ENCODE measurements around the gene PSME2. TPM values are rescaled to one million over a fixed set of nuclear protein-coding genes. Genes with fewer than 3 reads are reported as not detected.

Gene PSME2
- total RNA-seq, 1 donor from 2014 or later: 58.5 TPM

DNA sequence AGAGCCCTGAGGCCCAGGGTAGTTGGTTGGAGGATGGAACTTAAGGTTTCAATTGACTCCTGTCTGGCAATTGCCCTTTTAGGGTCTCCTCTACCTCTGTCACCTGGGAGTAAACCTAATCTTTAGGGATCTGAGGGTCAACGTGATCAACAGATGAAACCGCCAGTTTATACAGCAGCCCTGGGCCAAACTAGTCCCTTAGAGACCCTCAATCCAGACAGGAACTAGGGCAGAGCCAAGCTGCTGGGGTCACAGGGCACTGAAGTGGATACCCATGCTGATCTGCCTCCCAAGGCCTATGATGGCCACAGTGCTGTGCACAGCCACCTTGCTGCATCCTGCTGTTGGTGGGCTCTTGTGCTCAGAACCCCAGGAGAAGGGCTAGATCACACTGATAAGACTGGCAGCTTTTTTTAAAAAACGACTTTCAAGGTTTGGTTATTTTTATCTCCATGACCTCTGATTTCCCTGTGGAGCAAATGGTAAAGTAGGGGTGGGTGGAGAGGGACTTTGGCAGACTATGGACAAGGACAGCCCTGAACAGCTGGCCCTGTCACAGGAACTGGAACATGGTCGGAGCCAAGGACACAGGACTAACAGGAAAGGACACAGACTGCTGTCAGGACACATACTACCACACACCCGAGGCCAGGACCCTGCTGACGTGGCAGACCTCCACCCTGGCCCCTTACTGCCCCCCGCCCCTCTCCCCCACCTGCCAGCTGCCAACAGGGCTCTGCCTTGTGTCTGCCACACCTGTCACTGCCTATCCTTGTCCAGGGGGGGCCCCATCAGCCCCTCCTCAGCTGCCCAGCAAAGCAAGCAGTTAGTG lies 15.5 kb downstream of the PSME2 start:
- H3K27me3 ChIP-seq (ENCODE audit: control insufficient read depth in 3 of 3, insufficient read depth in 3 of 3, low read length in 3 of 3): no peaks in the 10 kb centered on the region
- H3K27ac ChIP-seq (ENCODE audit: low read depth, low read length): peak overlapping the region; percentile 96
- H3K4me3 ChIP-seq (ENCODE audit: low read length in 3 of 3): peak overlapping the region; percentile 69 to 87 (median 78)
- H3K4me1 ChIP-seq (ENCODE audit: control insufficient read depth in 3 of 3, insufficient read depth in 3 of 3, low read length in 3 of 3): peaks cover 31 to 41% (median 34%) of the 10 kb centered on the region in 3 donors
- peaks cover 0 to 9% (median 0%) of the 10 kb centered on the region in 3 donors for H3K36me3 ChIP-seq (ENCODE audit: control insufficient read depth in 3 of 3, insufficient read depth in 3 of 3, low read length in 3 of 3)
- H3K9ac ChIP-seq (ENCODE audit: low read depth in 1 of 3, low read length in 3 of 3): peak overlapping the region; percentile 82 to 96 (median 82)
- no peaks in the 10 kb centered on the region for H3K9me3 ChIP-seq (ENCODE audit: control insufficient read depth in 3 of 3, low read length in 3 of 3)

DNA sequence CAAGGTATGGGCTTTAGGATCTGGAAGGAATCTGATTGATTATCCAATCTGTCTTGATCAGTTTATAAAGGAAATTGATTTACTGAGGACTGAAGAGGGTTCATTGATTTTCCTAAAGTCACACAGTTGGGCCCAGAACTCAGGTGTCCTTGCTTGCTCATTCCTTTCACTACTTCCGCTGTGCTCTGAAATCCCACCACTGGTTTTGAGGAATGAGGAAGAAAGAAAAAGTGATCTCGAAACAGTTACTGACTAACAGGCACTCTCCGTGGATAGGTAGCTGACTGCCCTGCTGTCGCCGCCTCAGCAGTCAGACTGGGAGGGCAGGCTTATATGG lies 16.1 kb downstream of the PSME2 start, which contains the start of gene FITM1:
FITM1 (plus strand) TSS at position 280 of the 337 bp plus-strand sequence. CDS start 905 bp downstream, outside the sequence.
- Histone ChIP-seq H3K36me3 (ENCODE audit: control insufficient read depth in 3 of 3, insufficient read depth in 3 of 3, low read length in 3 of 3) (peaks cover 0 to 9% (median 0%) of the 10 kb centered on the region in 3 donors), H3K27ac (ENCODE audit: low read depth, low read length) (peak within 1 kb of the TSS; percentile 96), H3K4me3 (ENCODE audit: low read length in 3 of 3) (peak within 1 kb of the TSS; percentile 70 to 88 (median 87)), H3K9ac (ENCODE audit: low read depth in 1 of 3, low read length in 3 of 3) (peak within 1 kb of the TSS; percentile 82 to 96 (median 82)), H3K4me1 (ENCODE audit: control insufficient read depth in 3 of 3, insufficient read depth in 3 of 3, low read length in 3 of 3) (peaks cover 27 to 37% (median 30%) of the 10 kb centered on the region in 3 donors), H3K9me3 (ENCODE audit: control insufficient read depth in 3 of 3, low read length in 3 of 3) (no peaks in the 10 kb centered on the region), H3K27me3 (ENCODE audit: control insufficient read depth in 3 of 3, insufficient read depth in 3 of 3, low read length in 3 of 3) (no peaks in the 10 kb centered on the region)

DNA sequence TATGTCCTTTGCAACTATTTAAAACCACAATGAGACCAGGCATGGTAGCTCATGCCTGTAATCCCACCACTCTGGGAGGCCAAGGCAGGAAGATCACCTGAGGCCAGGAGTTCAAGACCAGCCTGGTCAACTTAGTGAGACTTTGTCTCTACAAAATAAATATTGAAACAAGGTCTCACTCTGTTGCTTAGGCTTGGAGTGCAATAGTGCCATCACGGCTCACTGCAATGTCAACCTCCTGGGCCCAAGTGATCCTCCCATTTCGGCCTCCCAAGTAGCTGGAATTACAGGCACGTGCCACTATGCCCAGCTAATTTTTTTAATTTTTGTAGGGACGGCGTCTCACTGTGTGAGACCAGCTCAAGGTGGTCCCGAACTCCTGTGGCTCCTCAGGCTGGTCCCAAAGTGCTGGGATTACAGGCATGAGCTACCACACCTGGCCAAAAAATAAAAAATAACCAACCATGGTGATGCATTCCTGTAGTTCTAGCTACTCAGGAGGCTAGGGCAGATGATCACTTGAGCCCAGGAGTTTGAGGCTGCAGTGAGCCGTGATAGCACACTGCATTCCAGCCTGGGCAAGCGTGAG lies 16.9 kb downstream of the PSME2 start:
- Histone ChIP-seq H3K27me3 (ENCODE audit: control insufficient read depth in 3 of 3, insufficient read depth in 3 of 3, low read length in 3 of 3) (no peaks in the 10 kb centered on the region), H3K4me1 (ENCODE audit: control insufficient read depth in 3 of 3, insufficient read depth in 3 of 3, low read length in 3 of 3) (peaks cover 24 to 31% (median 27%) of the 10 kb centered on the region in 3 donors), H3K4me3 (ENCODE audit: low read length in 3 of 3) (no peak overlapping the region), H3K27ac (ENCODE audit: low read depth, low read length) (no peak overlapping the region), H3K9ac (ENCODE audit: low read depth in 1 of 3, low read length in 3 of 3) (no peak overlapping the region), H3K36me3 (ENCODE audit: control insufficient read depth in 3 of 3, insufficient read depth in 3 of 3, low read length in 3 of 3) (peaks cover 0 to 9% (median 0%) of the 10 kb centered on the region in 3 donors), H3K9me3 (ENCODE audit: control insufficient read depth in 3 of 3, low read length in 3 of 3) (no peaks in the 10 kb centered on the region)

DNA sequence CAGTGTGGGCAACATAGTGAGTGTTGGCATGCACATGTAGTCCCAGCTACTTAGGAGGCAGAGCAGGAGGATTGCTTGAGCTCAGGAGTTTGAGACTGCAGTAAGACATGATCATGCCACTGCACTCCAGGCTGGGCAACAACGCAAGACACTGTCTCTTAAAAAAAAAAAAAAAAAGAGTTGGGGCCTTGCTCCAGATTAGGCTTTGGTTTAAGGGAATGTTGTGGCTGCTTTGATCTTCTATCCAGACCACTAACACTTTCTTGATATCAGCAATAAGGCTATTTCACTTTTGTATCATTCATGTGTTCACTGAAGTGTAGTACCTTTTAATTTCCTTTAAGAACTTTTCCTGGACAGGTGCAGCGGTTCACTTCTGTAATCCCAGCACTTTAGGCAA lies 18.7 kb downstream of the PSME2 start:
- Histone ChIP-seq H3K4me3 (ENCODE audit: low read length in 3 of 3) (no peak overlapping the region), H3K36me3 (ENCODE audit: control insufficient read depth in 3 of 3, insufficient read depth in 3 of 3, low read length in 3 of 3) (peaks cover 13 to 18% (median 14%) of the 10 kb centered on the region in 3 donors), H3K27me3 (ENCODE audit: control insufficient read depth in 3 of 3, insufficient read depth in 3 of 3, low read length in 3 of 3) (no peaks in the 10 kb centered on the region), H3K9ac (ENCODE audit: low read depth in 1 of 3, low read length in 3 of 3) (no peak overlapping the region), H3K27ac (ENCODE audit: low read depth, low read length) (no peak overlapping the region), H3K9me3 (ENCODE audit: control insufficient read depth in 3 of 3, low read length in 3 of 3) (no peaks in the 10 kb centered on the region), H3K4me1 (ENCODE audit: control insufficient read depth in 3 of 3, insufficient read depth in 3 of 3, low read length in 3 of 3) (peaks cover 19 to 26% (median 21%) of the 10 kb centered on the region in 3 donors)

DNA sequence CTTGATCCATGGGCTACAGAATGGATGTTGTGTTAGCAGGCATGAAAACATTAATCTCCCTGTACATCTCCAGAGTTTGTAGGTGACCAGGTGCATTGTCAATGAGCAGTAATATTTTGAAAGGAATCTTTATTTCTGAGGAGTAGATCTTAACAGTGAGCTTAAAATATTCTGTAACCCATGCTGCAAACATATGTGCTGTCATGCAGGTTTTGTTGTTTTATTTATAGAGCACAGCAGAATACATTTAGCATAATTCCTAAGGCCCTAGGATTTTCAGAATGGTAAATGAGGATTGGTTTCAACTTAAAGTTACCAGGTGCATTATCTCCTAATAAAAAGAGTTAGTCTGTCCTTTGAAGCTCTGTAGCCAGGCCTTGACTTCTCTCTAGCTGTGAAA lies 19.5 kb downstream of the PSME2 start:
- Histone ChIP-seq H3K27me3 (ENCODE audit: control insufficient read depth in 3 of 3, insufficient read depth in 3 of 3, low read length in 3 of 3) (no peaks in the 10 kb centered on the region), H3K36me3 (ENCODE audit: control insufficient read depth in 3 of 3, insufficient read depth in 3 of 3, low read length in 3 of 3) (peaks cover 15 to 18% (median 17%) of the 10 kb centered on the region in 3 donors), H3K9me3 (ENCODE audit: control insufficient read depth in 3 of 3, low read length in 3 of 3) (no peaks in the 10 kb centered on the region), H3K4me1 (ENCODE audit: control insufficient read depth in 3 of 3, insufficient read depth in 3 of 3, low read length in 3 of 3) (peaks cover 12 to 18% (median 15%) of the 10 kb centered on the region in 3 donors), H3K9ac (ENCODE audit: low read depth in 1 of 3, low read length in 3 of 3) (no peak overlapping the region), H3K27ac (ENCODE audit: low read depth, low read length) (no peak overlapping the region), H3K4me3 (ENCODE audit: low read length in 3 of 3) (no peak overlapping the region)

- no peak overlapping the region for H3K4me3 ChIP-seq (ENCODE audit: low read length in 3 of 3)
- H3K27ac ChIP-seq (ENCODE audit: low read depth, low read length): no peak overlapping the region
- H3K4me1 ChIP-seq (ENCODE audit: control insufficient read depth in 3 of 3, insufficient read depth in 3 of 3, low read length in 3 of 3): no peaks in the 10 kb centered on the region
- no peak overlapping the region for H3K9ac ChIP-seq (ENCODE audit: low read depth in 1 of 3, low read length in 3 of 3)
- H3K9me3 ChIP-seq (ENCODE audit: control insufficient read depth in 3 of 3, low read length in 3 of 3): no peaks in the 10 kb centered on the region
- peaks cover 44 to 47% (median 45%) of the 10 kb centered on the region in 3 donors for H3K36me3 ChIP-seq (ENCODE audit: control insufficient read depth in 3 of 3, insufficient read depth in 3 of 3, low read length in 3 of 3)
- H3K27me3 ChIP-seq (ENCODE audit: control insufficient read depth in 3 of 3, insufficient read depth in 3 of 3, low read length in 3 of 3): no peaks in the 10 kb centered on the region
Measured at GRCh38 chr14:24123424-24124417, 22.7 kb downstream of the PSME2 start.

GRCh38 chr14:24122898-24123297 lies 23.5 kb downstream of the PSME2 start:
- Histone ChIP-seq H3K4me1 (ENCODE audit: control insufficient read depth in 3 of 3, insufficient read depth in 3 of 3, low read length in 3 of 3) (no peaks in the 10 kb centered on the region), H3K27ac (ENCODE audit: low read depth, low read length) (no peak overlapping the region), H3K9me3 (ENCODE audit: control insufficient read depth in 3 of 3, low read length in 3 of 3) (no peaks in the 10 kb centered on the region), H3K4me3 (ENCODE audit: low read length in 3 of 3) (no peak overlapping the region), H3K9ac (ENCODE audit: low read depth in 1 of 3, low read length in 3 of 3) (no peak overlapping the region), H3K36me3 (ENCODE audit: control insufficient read depth in 3 of 3, insufficient read depth in 3 of 3, low read length in 3 of 3) (peaks cover 52 to 55% (median 54%) of the 10 kb centered on the region in 3 donors), H3K27me3 (ENCODE audit: control insufficient read depth in 3 of 3, insufficient read depth in 3 of 3, low read length in 3 of 3) (no peaks in the 10 kb centered on the region)

DNA sequence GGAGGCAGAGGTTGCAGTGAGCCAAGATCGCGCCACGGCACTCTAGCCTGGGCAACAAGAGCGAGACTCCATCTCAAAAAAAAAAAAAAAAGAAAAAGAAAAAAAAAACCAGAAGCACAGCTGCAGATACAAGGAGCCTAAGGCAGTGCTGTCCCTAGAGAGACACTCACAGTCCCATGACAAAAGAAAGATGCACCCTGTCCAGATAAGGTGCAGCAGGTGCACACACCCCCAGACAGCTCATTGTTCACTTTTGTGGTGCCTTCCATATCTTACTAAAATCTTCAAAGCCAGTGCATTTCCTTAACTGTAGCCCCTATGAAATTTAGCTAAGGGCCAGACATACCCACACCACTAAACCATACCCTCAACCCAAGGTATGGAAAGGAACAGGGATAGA lies 24.0 kb downstream of the PSME2 start:
- Histone ChIP-seq H3K4me3 (ENCODE audit: low read length in 3 of 3) (no peak overlapping the region), H3K9ac (ENCODE audit: low read depth in 1 of 3, low read length in 3 of 3) (no peak overlapping the region)

GRCh38 chr14:24121210-24121609 lies 25.2 kb downstream of the PSME2 start:
- H3K27ac ChIP-seq (ENCODE audit: low read depth, low read length): no peak overlapping the region
- H3K9me3 ChIP-seq (ENCODE audit: control insufficient read depth in 3 of 3, low read length in 3 of 3): no peaks in the 10 kb centered on the region
- H3K27me3 ChIP-seq (ENCODE audit: control insufficient read depth in 3 of 3, insufficient read depth in 3 of 3, low read length in 3 of 3): no peaks in the 10 kb centered on the region
- H3K36me3 ChIP-seq (ENCODE audit: control insufficient read depth in 3 of 3, insufficient read depth in 3 of 3, low read length in 3 of 3): peaks cover 59 to 66% (median 62%) of the 10 kb centered on the region in 3 donors
- H3K4me3 ChIP-seq (ENCODE audit: low read length in 3 of 3): no peak overlapping the region
- H3K9ac ChIP-seq (ENCODE audit: low read depth in 1 of 3, low read length in 3 of 3): no peak overlapping the region
- H3K4me1 ChIP-seq (ENCODE audit: control insufficient read depth in 3 of 3, insufficient read depth in 3 of 3, low read length in 3 of 3): peaks cover 4 to 8% (median 6%) of the 10 kb centered on the region in 3 donors

More for the DNA sequence above, 24.0 kb downstream of the PSME2 start:
- H3K27ac ChIP-seq (ENCODE audit: low read depth, low read length): no peak overlapping the region
- H3K36me3 ChIP-seq (ENCODE audit: control insufficient read depth in 3 of 3, insufficient read depth in 3 of 3, low read length in 3 of 3): peaks cover 57% of the 10 kb centered on the region in 3 donors
- H3K4me1 ChIP-seq (ENCODE audit: control insufficient read depth in 3 of 3, insufficient read depth in 3 of 3, low read length in 3 of 3): no peaks in the 10 kb centered on the region
- H3K27me3 ChIP-seq (ENCODE audit: control insufficient read depth in 3 of 3, insufficient read depth in 3 of 3, low read length in 3 of 3): no peaks in the 10 kb centered on the region
- H3K9me3 ChIP-seq (ENCODE audit: control insufficient read depth in 3 of 3, low read length in 3 of 3): no peaks in the 10 kb centered on the region

All from skeletal muscle tissue (tissue), 4 donors.